NCI-H2227 (cell line): ENCODE measurements around the gene HAUS7.

Source experiments
- DNase-seq: peaks from one replicate; lab custom pipeline; 2025; ENCODE audit not compliant: unreplicated experiment; lab: John Stamatoyannopoulos, UW

The HAUS7 gene

GRCh38 chrX:153457136-153457825 lies 13.1 kb downstream of the HAUS7 start:
- DNase-seq = no peak

- no peak for DNase-seq
Measured at GRCh38 chrX:153456704-153457103, 13.7 kb downstream of the HAUS7 start.

- DNase-seq = no peak
Measured at GRCh38 chrX:153456161-153456560, 14.2 kb downstream of the HAUS7 start.

GRCh38 chrX:153455571-153455970 lies 14.8 kb downstream of the HAUS7 start:
- no peak for DNase-seq

- DNase-seq = no peak
Measured at GRCh38 chrX:153454901-153455550, 15.3 kb downstream of the HAUS7 start.

GRCh38 chrX:153450949-153451277 lies 19.5 kb downstream of the HAUS7 start:
- no peak for DNase-seq

GRCh38 chrX:153450114-153450948 lies 20.0 kb downstream of the HAUS7 start:
- no peak for DNase-seq

GRCh38 chrX:153449368-153450113 lies 20.8 kb downstream of the HAUS7 start:
- no peak for DNase-seq

GRCh38 chrX:153448556-153449367 lies 21.6 kb downstream of the HAUS7 start:
- DNase-seq = no peak

GRCh38 chrX:153447581-153447960 lies 22.8 kb downstream of the HAUS7 start:
- DNase-seq = no peak

- DNase-seq = no peak
Measured at GRCh38 chrX:153446950-153447580, 23.3 kb downstream of the HAUS7 start.

- no peak for DNase-seq
Measured at GRCh38 chrX:153446636-153446936, 23.8 kb downstream of the HAUS7 start.

GRCh38 chrX:153445856-153446635 lies 24.3 kb downstream of the HAUS7 start, which contains the start of gene TREX2:
TREX2 (minus strand) TSS chrX:153446056; CDS start chrX:153445430, 626 bp downstream.
- DNase-seq = no peak

GRCh38 chrX:153445106-153445855 lies 25.1 kb downstream of the HAUS7 start:
- DNase-seq = no peak

- DNase-seq = no peak
Measured at GRCh38 chrX:153444333-153445011, 25.9 kb downstream of the HAUS7 start.

GRCh38 chrX:153443476-153444332 lies 26.7 kb downstream of the HAUS7 start:
- DNase-seq = no peak

GRCh38 chrX:153442463-153442862 lies 27.9 kb downstream of the HAUS7 start:
- DNase-seq = no peak
